ENCODE results near the gene TTC34.
A peak's percentile ranks its signal among the peaks of the same experiment; 100 is the strongest.

The TTC34 gene

GRCh38 chr1:2604844-2605508 lies 196.5 kb downstream of the TTC34 start:
- DNase-seq (ENCODE audit: low spot score) = no peak

- no peak for DNase-seq (ENCODE audit: low spot score)
These were observed 197.2 kb downstream of the TTC34 start for GRCh38 chr1:2604156-2604843.

- DNase-seq (ENCODE audit: low spot score) = no peak
These were observed 197.9 kb downstream of the TTC34 start for GRCh38 chr1:2603521-2604155.

GRCh38 chr1:2602866-2603520 lies 198.5 kb downstream of the TTC34 start:
- DNase-seq (ENCODE audit: low spot score) = no peak

- DNase-seq (ENCODE audit: low spot score) = no peak
These were observed 199.1 kb downstream of the TTC34 start for GRCh38 chr1:2602311-2602835.

GRCh38 chr1:2601721-2602303 lies 199.7 kb downstream of the TTC34 start:
- no peak for DNase-seq (ENCODE audit: low spot score)

GRCh38 chr1:2598329-2598931 lies 203.1 kb downstream of the TTC34 start:
- no peak for DNase-seq (ENCODE audit: low spot score)

- no peak for DNase-seq (ENCODE audit: low spot score)
These were observed 203.8 kb downstream of the TTC34 start for GRCh38 chr1:2597441-2598328.

- DNase-seq (ENCODE audit: low spot score) = peak; percentile 51
These were observed 204.8 kb downstream of the TTC34 start for GRCh38 chr1:2596530-2597333.

GRCh38 chr1:2595812-2596529 lies 205.5 kb downstream of the TTC34 start:
- DNase-seq (ENCODE audit: low spot score) = no peak

- no peak for DNase-seq (ENCODE audit: low spot score)
These were observed 206.2 kb downstream of the TTC34 start for GRCh38 chr1:2595261-2595811.

- DNase-seq (ENCODE audit: low spot score) = no peak
These were observed 206.8 kb downstream of the TTC34 start for GRCh38 chr1:2594641-2595131.

GRCh38 chr1:2594001-2594640 lies 207.4 kb downstream of the TTC34 start:
- no peak for DNase-seq (ENCODE audit: low spot score)

GRCh38 chr1:2593251-2593878 lies 208.1 kb downstream of the TTC34 start:
- no peak for DNase-seq (ENCODE audit: low spot score)

GRCh38 chr1:2592672-2593071 lies 208.8 kb downstream of the TTC34 start:
- no peak for DNase-seq (ENCODE audit: low spot score)

- DNase-seq (ENCODE audit: low spot score) = no peak
These were observed 209.8 kb downstream of the TTC34 start for GRCh38 chr1:2591581-2592261.

GRCh38 chr1:2591233-2591580 lies 210.3 kb downstream of the TTC34 start:
- DNase-seq (ENCODE audit: low spot score) = no peak
